GM18858 (cell line): ENCODE results near the gene PCDHGB1.
"Not testable (repeated sequence)": the region's sequence is repeated elsewhere in the genome, so short reads cannot be mapped to it uniquely, and the experiment has no call there.

Experiments used
- ATAC-seq: cut with Tn5 transposase; IDR thresholded peaks from one replicate; pipeline ENCODE4 v1.9.1; 2021; ENCODE audit not compliant: unreplicated experiment

PCDHGB1 gene

GRCh38 chr5:141382469-141383294 lies 32.8 kb downstream of the PCDHGB1 start, which contains the start of gene PCDHGA7:
TSS of gene PCDHGA7 (plus strand) at chr5:141382742. CDS start at chr5:141382900, 158 bp downstream.
- no peak for ATAC-seq

- ATAC-seq = no peak
Observed at GRCh38 chr5:141383345-141383744, 33.4 kb downstream of the PCDHGB1 start.

GRCh38 chr5:141384471-141385267 lies 34.8 kb downstream of the PCDHGB1 start:
- ATAC-seq = no peak

- peak; percentile 92 for ATAC-seq
Observed at GRCh38 chr5:141387557-141388311, 37.8 kb downstream of the PCDHGB1 start, which contains the start of gene PCDHGB4. TSS of gene PCDHGB4 (plus strand) at chr5:141387698. CDS start at chr5:141387885, 187 bp downstream.

GRCh38 chr5:141388661-141389060 lies 38.8 kb downstream of the PCDHGB1 start:
- ATAC-seq = no peak

GRCh38 chr5:141389153-141390042 lies 39.5 kb downstream of the PCDHGB1 start:
- ATAC-seq = no peak

- no peak for ATAC-seq
Observed at GRCh38 chr5:141392429-141393198, 42.7 kb downstream of the PCDHGB1 start, which contains the start of gene PCDHGA8. TSS of gene PCDHGA8 (plus strand) at chr5:141392633. CDS start at chr5:141392814, 181 bp downstream.

GRCh38 chr5:141393267-141393666 lies 43.4 kb downstream of the PCDHGB1 start:
- ATAC-seq = no peak

- ATAC-seq = not testable (repeated sequence)
Observed at GRCh38 chr5:141394401-141395187, 44.7 kb downstream of the PCDHGB1 start.

- peak; percentile 87 for ATAC-seq
Observed at GRCh38 chr5:141397756-141398551, 48.1 kb downstream of the PCDHGB1 start, which contains the start of gene PCDHGB5. TSS of gene PCDHGB5 (plus strand) at chr5:141397947. CDS start at chr5:141398128, 181 bp downstream.

GRCh38 chr5:141398608-141399007 lies 48.7 kb downstream of the PCDHGB1 start:
- no peak for ATAC-seq

GRCh38 chr5:141399555-141400258 lies 49.8 kb downstream of the PCDHGB1 start:
- no peak for ATAC-seq
